Stimulated activated CD8-positive, alpha-beta memory T cell treated with anti-CD3 and anti-CD28 coated beads, Interleukin-2, amount 100 ng/mL, for 48 hours (primary cell): ENCODE results near the gene KPNA2.
A peak's percentile ranks its signal among the peaks of the same experiment; 100 is the strongest.
"Not testable (repeated sequence)": the region's sequence is repeated elsewhere in the genome, so short reads cannot be mapped to it uniquely, and the experiment has no call there.

Experiments
- DNase-seq, 2 donors: peaks; one replicate each; pipeline ENCODE4 v3.0.0-alpha.2; 2020; ENCODE audit warnings: low read depth in 2 of 2

The KPNA2 gene

GRCh38 chr17:68057531-68057952 is 22.0 kb downstream of the KPNA2 start:
- peak in 1 of 2 donors; percentile 7 for DNase-seq

GRCh38 chr17:68060336-68060735 is 24.8 kb downstream of the KPNA2 start:
- no peak for DNase-seq

- DNase-seq: no peak
Observed at GRCh38 chr17:68061512-68062313, 26.2 kb downstream of the KPNA2 start.

GRCh38 chr17:68065366-68065765 is 29.8 kb downstream of the KPNA2 start:
- DNase-seq: not testable (repeated sequence)

- not testable (repeated sequence) for DNase-seq
Observed at GRCh38 chr17:68068512-68068911, 33.0 kb downstream of the KPNA2 start.

- not testable (repeated sequence) for DNase-seq
Observed at GRCh38 chr17:68070582-68071444, 35.3 kb downstream of the KPNA2 start.

GRCh38 chr17:68074279-68074678 is 38.7 kb downstream of the KPNA2 start:
- DNase-seq: no peak

GRCh38 chr17:68075953-68076607 is 40.5 kb downstream of the KPNA2 start:
- not testable (repeated sequence) for DNase-seq

- not testable (repeated sequence) for DNase-seq
Observed at GRCh38 chr17:68077498-68077897, 42.0 kb downstream of the KPNA2 start.

- no peak for DNase-seq
Observed at GRCh38 chr17:68080411-68081150, 45.0 kb downstream of the KPNA2 start.

- not testable (repeated sequence) for DNase-seq
Observed at GRCh38 chr17:68081305-68082265, 46.0 kb downstream of the KPNA2 start.

GRCh38 chr17:68085771-68086381 is 50.3 kb downstream of the KPNA2 start:
- no peak for DNase-seq

GRCh38 chr17:68086666-68087065 is 51.1 kb downstream of the KPNA2 start:
- DNase-seq: not testable (repeated sequence)

GRCh38 chr17:68087131-68087623 is 51.6 kb downstream of the KPNA2 start:
- not testable (repeated sequence) for DNase-seq

GRCh38 chr17:68087851-68088250 is 52.3 kb downstream of the KPNA2 start:
- no peak for DNase-seq

GRCh38 chr17:68089881-68090280 is 54.3 kb downstream of the KPNA2 start:
- no peak for DNase-seq

- no peak for DNase-seq
Observed at GRCh38 chr17:68094481-68095078, 59.0 kb downstream of the KPNA2 start.

- no peak for DNase-seq
Observed at GRCh38 chr17:68095205-68095811, 59.8 kb downstream of the KPNA2 start.

GRCh38 chr17:68096111-68096510 is 60.6 kb downstream of the KPNA2 start:
- DNase-seq: no peak
